HG02970 (cell line): ENCODE data around the gene F10.

ENCODE experiments used
- ATAC-seq: cut with Tn5 transposase; IDR thresholded peaks from one replicate; pipeline ENCODE4 v1.9.1; 2021; ENCODE audit warnings: mild to moderate bottlenecking, moderate library complexity, moderate number of reproducible peaks; ENCODE audit not compliant: unreplicated experiment, low FRiP score

Gene F10

GRCh38 chr13:113115363-113116205, 7.0 kb upstream of the F10 start:
- ATAC-seq, result no peak

DNA sequence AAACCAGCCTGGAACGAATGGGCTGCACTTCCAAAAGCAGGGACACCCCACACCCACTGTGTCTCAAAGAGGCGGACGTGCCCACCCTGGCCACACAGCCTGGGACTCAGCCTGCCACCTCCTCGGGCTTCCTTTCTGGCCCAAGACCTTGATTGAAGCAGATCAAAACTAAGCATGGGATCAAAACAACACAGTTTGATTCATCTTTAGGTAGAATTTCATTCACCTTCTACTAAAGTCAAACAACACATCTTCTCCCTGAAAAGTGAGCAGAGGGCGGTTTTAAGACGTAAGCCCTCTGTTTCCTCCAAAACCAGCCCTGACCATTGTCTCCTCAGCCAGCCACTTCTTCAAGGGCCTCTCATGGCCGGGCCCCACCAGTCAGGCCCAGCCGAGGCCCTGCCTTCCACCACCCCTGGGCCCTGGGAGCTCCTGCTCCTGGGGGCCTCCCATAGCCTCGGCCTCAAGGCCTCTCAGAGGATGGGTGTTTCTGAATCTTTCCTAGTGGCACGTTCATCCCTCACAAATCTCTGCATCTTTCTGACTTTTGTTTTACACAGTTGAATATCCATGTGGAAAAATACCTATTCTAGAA, 6.3 kb upstream of the F10 start:
- ATAC-seq, result no peak

DNA sequence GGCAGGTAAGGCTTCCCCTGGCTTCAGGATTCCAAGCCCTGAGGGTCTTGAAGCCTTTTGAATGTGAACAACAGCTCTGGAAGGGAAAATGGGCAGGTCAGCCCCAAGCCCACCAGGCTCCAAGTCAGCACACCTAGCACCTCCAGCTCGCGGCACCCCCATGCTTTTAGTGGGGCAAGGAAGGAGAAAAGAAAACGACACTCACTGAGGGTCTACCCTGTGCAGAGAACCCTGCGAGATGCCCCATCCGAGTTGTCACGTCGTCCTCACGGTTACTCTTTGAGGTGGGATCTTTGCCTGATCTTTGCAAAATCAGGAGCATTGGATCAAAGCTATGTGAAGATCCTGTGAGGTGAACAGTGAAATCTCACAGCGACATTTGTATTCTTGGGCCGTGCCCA, 5.7 kb upstream of the F10 start:
- ATAC-seq, result no peak

DNA sequence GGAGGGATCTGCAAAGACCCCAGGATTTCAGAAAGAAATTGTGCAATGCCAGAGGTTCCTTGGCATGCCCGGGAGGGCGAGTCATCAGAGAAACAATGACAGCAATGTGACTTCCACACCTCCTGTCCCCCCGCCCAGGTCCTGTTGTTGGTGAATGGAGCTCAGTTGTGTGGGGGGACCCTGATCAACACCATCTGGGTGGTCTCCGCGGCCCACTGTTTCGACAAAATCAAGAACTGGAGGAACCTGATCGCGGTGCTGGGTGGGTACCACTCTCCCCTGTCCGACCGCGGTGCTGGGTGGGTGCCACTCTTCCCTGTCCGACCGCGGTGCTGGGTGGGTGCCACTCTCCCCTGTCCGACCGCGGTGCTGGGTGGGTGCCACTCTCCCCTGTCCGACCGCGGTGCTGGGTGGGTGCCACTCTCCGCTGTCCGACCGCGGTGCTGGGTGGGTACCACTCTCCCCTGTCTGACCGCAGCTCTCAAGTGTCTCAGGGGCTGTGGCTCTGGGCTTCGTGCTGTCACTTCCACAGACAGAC, 5.2 kb upstream of the F10 start:
- ATAC-seq, result no peak

- no peak for ATAC-seq
Measured at GRCh38 chr13:113117911-113118260, 4.7 kb upstream of the F10 start.

- no peak for ATAC-seq
Measured at GRCh38 chr13:113118261-113119021, 4.2 kb upstream of the F10 start.

DNA sequence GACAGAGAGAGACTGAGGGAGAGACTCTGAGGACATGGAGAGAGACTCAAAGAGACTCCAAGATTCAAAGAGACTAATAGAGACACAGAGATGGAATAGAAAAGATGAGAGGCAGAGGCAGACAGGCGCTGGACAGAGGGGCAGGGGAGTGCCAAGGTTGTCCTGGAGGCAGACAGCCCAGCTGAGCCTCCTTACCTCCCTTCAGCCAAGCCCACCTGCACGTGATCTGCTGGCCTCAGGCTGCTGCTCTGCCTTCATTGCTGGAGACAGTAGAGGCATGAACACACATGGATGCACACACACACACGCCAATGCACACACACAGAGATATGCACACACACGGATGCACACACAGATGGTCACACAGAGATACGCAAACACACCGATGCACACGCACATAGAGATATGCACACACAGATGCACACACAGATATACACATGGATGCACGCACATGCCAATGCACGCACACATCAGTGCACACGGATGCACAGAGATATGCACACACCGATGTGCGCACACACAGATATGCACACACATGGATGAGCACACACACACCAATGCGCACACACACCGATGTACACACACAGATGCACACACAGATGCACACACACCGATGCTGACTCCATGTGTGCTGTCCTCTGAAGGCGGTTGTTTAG, 3.3 kb upstream of the F10 start:
- ATAC-seq, result no peak

- ATAC-seq, result no peak
Measured at GRCh38 chr13:113119822-113120189, 2.8 kb upstream of the F10 start.

- no peak for ATAC-seq
Measured at GRCh38 chr13:113120300-113121182, 2.1 kb upstream of the F10 start.

DNA sequence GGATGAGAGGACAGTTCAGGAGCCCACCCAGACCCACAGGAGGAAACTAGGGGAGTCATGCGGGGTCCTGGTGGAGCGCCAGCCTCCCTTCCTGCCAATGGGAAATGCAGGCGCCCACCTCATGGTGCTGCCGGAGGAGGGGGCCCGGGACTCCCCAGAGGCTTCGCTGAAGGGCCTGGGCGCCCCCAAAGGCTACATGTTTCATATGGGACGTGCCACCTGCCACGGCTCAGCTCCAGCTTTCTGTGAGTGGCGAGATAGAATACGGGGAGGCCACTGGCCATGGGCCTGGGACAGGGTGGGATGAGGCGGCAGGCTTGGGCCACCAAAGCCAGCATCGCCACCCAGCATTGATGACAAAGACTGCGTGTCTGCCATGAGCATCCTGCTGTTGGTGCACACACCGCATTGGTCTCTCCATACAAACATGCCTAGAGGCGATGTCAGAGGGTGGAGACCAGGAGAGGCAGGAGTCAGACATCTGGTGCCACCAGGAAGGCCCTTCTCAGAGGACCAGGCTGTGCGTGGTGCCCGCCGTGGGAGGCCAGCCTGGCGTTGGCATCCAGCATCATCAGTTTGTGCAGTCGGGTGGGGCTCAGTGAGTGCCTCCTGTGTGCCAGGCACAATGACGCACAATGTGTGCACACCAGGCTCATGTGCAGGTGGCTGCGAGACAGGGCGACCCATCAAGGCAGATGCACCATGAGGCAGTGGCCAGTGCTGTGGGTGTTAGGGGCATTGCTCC, 1.2 kb upstream of the F10 start:
- ATAC-seq, result no peak

DNA sequence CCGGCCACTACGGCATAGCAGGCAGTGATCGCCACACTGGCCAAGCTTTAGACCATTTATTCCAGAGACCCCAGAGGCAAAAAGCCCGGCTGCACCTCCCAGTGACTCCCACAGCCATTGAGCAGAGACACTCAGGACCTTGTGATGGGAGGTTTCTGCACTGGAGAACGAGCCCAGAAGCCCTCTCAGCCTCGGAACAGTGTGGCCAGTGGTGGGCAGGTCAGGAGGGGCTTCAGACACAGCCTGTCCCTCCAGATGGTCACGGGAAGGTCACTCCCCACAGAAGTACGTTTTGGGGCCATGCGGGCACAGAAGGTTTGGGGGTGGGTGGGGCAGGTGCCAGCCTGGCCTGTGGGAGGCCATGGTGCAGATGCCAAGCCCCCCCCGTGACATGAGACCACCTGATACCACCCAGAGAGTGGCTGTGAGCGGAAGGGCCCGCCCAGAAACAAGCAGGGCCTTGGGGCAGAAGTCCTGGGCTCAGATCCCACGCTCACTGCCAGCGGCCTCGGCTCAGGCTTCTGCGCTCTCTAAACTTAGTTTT, 599 bp upstream of the F10 start:
- ATAC-seq, result no peak

- ATAC-seq, result no peak
Measured at GRCh38 chr13:113123226-113124201, 915 bp downstream of the F10 start.

GRCh38 chr13:113124211-113124970, 1.8 kb downstream of the F10 start:
- no peak for ATAC-seq

GRCh38 chr13:113125506-113126264, 3.1 kb downstream of the F10 start:
- no peak for ATAC-seq

- ATAC-seq, result no peak
Measured at GRCh38 chr13:113126265-113127150, 3.9 kb downstream of the F10 start.
